Common myeloid progenitor, CD34-positive (primary cell): Measurements from ENCODE around the gene TLR8.
A peak's percentile ranks its signal among the peaks of the same experiment; 100 is the strongest.

Experiments
- CTCF ChIA-PET: fragments of 350-600 bp; sonication (Branson Sonifier 250); formaldehyde crosslinking; loops from one replicate; lab custom pipeline; 2021; ENCODE audit warnings: antibody characterized with exemption; lab: Charles Lee
- POLR2A ChIA-PET: fragments of 350-600 bp; sonication (Branson Sonifier 250); formaldehyde crosslinking; loops from one replicate; lab custom pipeline; 2021; ENCODE audit warnings: antibody characterized with exemption; lab: Charles Lee
- DNase-seq, 3 donors: peaks; one replicate each; pipeline versions ENCODE4 v3.0.0 to v3.0.0-alpha.2; 2013
- H3K27ac ChIP-seq, 2 experiments: 1 replicate in 1 of 2; 2 replicates in 1 of 2; pipeline ENCODE4 v1.7.0; 2013; ENCODE audit warnings: inconsistent platforms in 2 of 2, low read length in 2 of 2, mild to moderate bottlenecking in 2 of 2, low read depth in 1 of 2, moderate library complexity in 1 of 2; ENCODE audit not compliant: severe bottlenecking in 2 of 2, insufficient read depth in 1 of 2, poor library complexity in 1 of 2
- H3K27me3 ChIP-seq, 5 experiments: replicated peaks in 2 of 5; 1 replicate in 3 of 5; 2 replicates in 2 of 5; pipeline versions ENCODE4 v1.6.1 to v1.7.0; 2013; ENCODE audit warnings: low read length in 4 of 5, mild to moderate bottlenecking in 2 of 5, moderate library complexity in 2 of 5, inconsistent platforms in 1 of 5; ENCODE audit not compliant: insufficient read depth in 5 of 5, control insufficient read depth in 4 of 5
- H3K36me3 ChIP-seq, 4 experiments: 1 replicate in 2 of 4; 2 replicates in 2 of 4; pipeline versions ENCODE4 v1.6.1 to v1.7.0; 2013; ENCODE audit warnings: low read length in 3 of 4, control low read depth in 1 of 4, mild to moderate bottlenecking in 1 of 4; ENCODE audit not compliant: control insufficient read depth in 4 of 4, insufficient read depth in 4 of 4
- H3K4me1 ChIP-seq, 4 experiments: 1 replicate in 3 of 4; 2 replicates in 1 of 4; pipeline versions ENCODE4 v1.6.1 to v1.7.1; 2013; ENCODE audit warnings: low read length in 3 of 4, mild to moderate bottlenecking in 3 of 4, control low read depth in 1 of 4, inconsistent platforms in 1 of 4, moderate library complexity in 1 of 4; ENCODE audit not compliant: control insufficient read depth in 4 of 4, insufficient read depth in 4 of 4; ENCODE audit errors: control extremely low read depth in 1 of 4
- H3K4me3 ChIP-seq, 7 experiments: 1 replicate in 4 of 7; 2 replicates in 3 of 7; pipeline versions ENCODE4 v1.5.1 to v1.7.0; 2013; ENCODE audit warnings: mild to moderate bottlenecking in 7 of 7, low read length in 6 of 7, moderate library complexity in 6 of 7, inconsistent platforms in 2 of 7, low read depth in 2 of 7, control low read depth in 1 of 7; ENCODE audit not compliant: insufficient read depth in 4 of 7, control insufficient read depth in 1 of 7; ENCODE audit errors: extremely low read depth in 1 of 7
- H3K9me3 ChIP-seq, 5 experiments: 1 replicate in 4 of 5; 2 replicates in 1 of 5; pipeline versions ENCODE4 v1.6.1 to v1.7.1; 2013; ENCODE audit warnings: low read length in 4 of 5, mild to moderate bottlenecking in 2 of 5, inconsistent platforms in 1 of 5, low read depth in 1 of 5, moderate library complexity in 1 of 5; ENCODE audit not compliant: control insufficient read depth in 4 of 5, insufficient read depth in 2 of 5; ENCODE audit errors: control extremely low read depth in 1 of 5
- WGBS: methylation state at CpG from one replicate; pipeline ENCODE4 v1.1.5; 2013; ENCODE audit not compliant: insufficient coverage; 5-methylcytosine and 5-hydroxymethylcytosine counted together

The TLR8 gene

GRCh38 chrX:12947545-12948235, 41.3 kb downstream of the TLR8 start:
- ChIA-PET POLR2A (no interaction called here), CTCF (interaction anchor here (0.8 to 2.4 kb wide), 9 partner anchors 10 to 540 kb away, joined by 3 to 29 read pairs (median 11); no protein-coding TSS in a partner anchor)
- H3K4me1 ChIP-seq = peaks cover 17 to 44% (median 28%) of the 10 kb centered on the region in 4 experiments
- H3K27ac ChIP-seq = no peak overlapping the region
- H3K4me3 ChIP-seq = no peak overlapping the region
- DNase-seq = no peak
- H3K36me3 ChIP-seq = no peaks in the 10 kb centered on the region
- 100% methylated on average over 3 of the region's 5 CpGs for WGBS
- peaks cover 0 to 6% (median 0%) of the 10 kb centered on the region in 5 experiments for H3K27me3 ChIP-seq
- no peaks in the 10 kb centered on the region for H3K9me3 ChIP-seq

- Histone ChIP-seq H3K4me1 (peaks cover 17 to 46% (median 30%) of the 10 kb centered on the region in 4 experiments), H3K9me3 (no peaks in the 10 kb centered on the region), H3K36me3 (no peaks in the 10 kb centered on the region), H3K4me3 (no peak overlapping the region), H3K27me3 (peaks cover 0 to 6% (median 0%) of the 10 kb centered on the region in 5 experiments), H3K27ac (no peak overlapping the region)
- CTCF ChIA-PET = interaction anchor here (0.5 to 3.3 kb wide), 10 partner anchors 9 to 540 kb away, joined by 3 to 32 read pairs (median 10); partner anchors contain the start of gene TMSB4X
- no peak for DNase-seq
- WGBS = 100% methylated on average over 2 of the region's 2 CpGs
- POLR2A ChIA-PET = no interaction called here
Observed at GRCh38 chrX:12948495-12948894, 42.1 kb downstream of the TLR8 start.

GRCh38 chrX:12949205-12949926, 42.9 kb downstream of the TLR8 start:
- WGBS = 65% methylated on average over 4 of the region's 5 CpGs
- ChIA-PET POLR2A (interaction anchor here (0.5 to 1.0 kb wide), 2 partner anchors 16 to 64 kb away, joined by 3 read pairs; no protein-coding TSS in a partner anchor), CTCF (interaction anchor here (0.6 to 3.3 kb wide), 8 partner anchors 9 to 539 kb away, joined by 5 to 32 read pairs (median 10); partner anchors contain the start of gene TMSB4X)
- Histone ChIP-seq H3K4me3 (no peak overlapping the region), H3K4me1 (peaks cover 17 to 51% (median 34%) of the 10 kb centered on the region in 4 experiments), H3K36me3 (no peaks in the 10 kb centered on the region), H3K27me3 (peaks cover 0 to 6% (median 0%) of the 10 kb centered on the region in 5 experiments), H3K9me3 (no peaks in the 10 kb centered on the region), H3K27ac (peak overlapping the region in 1 of 2 experiments; percentile 35)
- no peak for DNase-seq

- peaks cover 17 to 58% (median 42%) of the 10 kb centered on the region in 4 experiments for H3K4me1 ChIP-seq
- ChIA-PET CTCF (interaction anchor here (0.6 to 3.3 kb wide), 10 partner anchors 8 to 538 kb away, joined by 3 to 32 read pairs (median 7); partner anchors contain the start of gene TMSB4X), POLR2A (interaction anchor here (0.6 to 1.1 kb wide), 3 partner anchors 17 to 63 kb away, joined by 3 to 5 read pairs (median 3); partner anchors contain the start of gene TMSB4X)
- peak overlapping the region in 1 of 2 experiments; percentile 56 for H3K27ac ChIP-seq
- WGBS = 28% methylated on average over 7 of the region's 11 CpGs
- H3K36me3 ChIP-seq = no peaks in the 10 kb centered on the region
- peak overlapping the region in 1 of 7 experiments; percentile 28 for H3K4me3 ChIP-seq
- DNase-seq = peak; percentile 77 to 90 (median 89)
- H3K9me3 ChIP-seq = no peaks in the 10 kb centered on the region
- H3K27me3 ChIP-seq = peaks cover 0 to 6% (median 0%) of the 10 kb centered on the region in 5 experiments
Observed at GRCh38 chrX:12949927-12950656, 43.7 kb downstream of the TLR8 start.

GRCh38 chrX:12950851-12951594, 44.6 kb downstream of the TLR8 start:
- H3K4me1 ChIP-seq = peaks cover 17 to 68% (median 50%) of the 10 kb centered on the region in 4 experiments
- H3K27ac ChIP-seq = peak overlapping the region in 1 of 2 experiments; percentile 56
- CTCF ChIA-PET = interaction anchor here (0.9 to 3.3 kb wide), 9 partner anchors 9 to 140 kb away, joined by 3 to 32 read pairs (median 4); partner anchors contain the start of gene TMSB4X
- POLR2A ChIA-PET = interaction anchor here (1.0 to 1.1 kb wide), 3 partner anchors 23 to 62 kb away, joined by 3 to 5 read pairs (median 4); partner anchors contain the start of gene TMSB4X
- H3K36me3 ChIP-seq = no peaks in the 10 kb centered on the region
- peaks cover 0 to 6% (median 0%) of the 10 kb centered on the region in 5 experiments for H3K27me3 ChIP-seq
- 44% methylated on average over 5 of the region's 9 CpGs for WGBS
- H3K9me3 ChIP-seq = no peaks in the 10 kb centered on the region
- peak; percentile 59 to 72 (median 71) for DNase-seq
- peak overlapping the region in 1 of 7 experiments; percentile 28 for H3K4me3 ChIP-seq

- DNase-seq = no peak
- H3K4me1 ChIP-seq = peaks cover 17 to 73% (median 55%) of the 10 kb centered on the region in 4 experiments
- H3K27ac ChIP-seq = peak overlapping the region in 1 of 2 experiments; percentile 56
- WGBS = 98% methylated on average over 5 of the region's 5 CpGs
- ChIA-PET CTCF (interaction anchor here (0.9 to 3.3 kb wide), 7 partner anchors 9 to 139 kb away, joined by 3 to 32 read pairs (median 4); partner anchors contain the start of gene TMSB4X), POLR2A (interaction anchor here (1.0 kb wide), 1 partner anchor 24 kb away, joined by 4 read pairs; no protein-coding TSS in a partner anchor)
- H3K9me3 ChIP-seq = no peaks in the 10 kb centered on the region
- peak overlapping the region in 1 of 7 experiments; percentile 0 for H3K4me3 ChIP-seq
- peaks cover 0 to 6% (median 0%) of the 10 kb centered on the region in 5 experiments for H3K27me3 ChIP-seq
- H3K36me3 ChIP-seq = no peaks in the 10 kb centered on the region
Observed at GRCh38 chrX:12951595-12951975, 45.2 kb downstream of the TLR8 start.
